ENCODE data around the gene TEX9.

DNA sequence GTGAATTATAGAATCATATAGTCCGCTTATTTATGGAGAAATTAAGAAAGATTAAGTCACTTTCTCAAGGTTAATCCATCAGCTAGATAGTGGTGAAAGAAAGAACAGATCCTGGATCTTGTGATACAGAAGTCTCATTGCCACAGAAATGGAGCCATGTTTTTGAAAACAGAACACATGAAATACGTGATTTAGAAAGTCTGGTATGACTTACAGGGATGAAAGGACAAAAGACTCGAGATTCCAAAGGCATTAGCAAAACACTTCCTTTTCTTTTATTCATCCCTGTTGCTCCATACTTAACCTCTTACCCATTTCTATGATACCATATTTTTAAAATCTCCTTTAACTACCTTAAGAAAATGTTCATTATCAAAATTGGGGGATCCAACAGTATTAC is 40.0 kb upstream of the TEX9 start:
- TF ChIP-seq TAF1 (IDR thresholded peaks at IDR 0.05; ENCODE audit: borderline replicate concordance, insufficient read depth, low read length): no peak
- no peak for TF ChIP-seq SIN3A (IDR thresholded peaks at IDR 0.05; ENCODE audit: borderline replicate concordance, insufficient read depth, low read length)

Measured in PFSK-1 (cell line).